GM19324 (cell line): ENCODE data around the gene OSBPL5.
"Not testable (repeated sequence)": the region's sequence is repeated elsewhere in the genome, so short reads cannot be mapped to it uniquely, and the experiment has no call there.

Experiments
- ATAC-seq: cut with Tn5 transposase; IDR thresholded peaks from one replicate; pipeline ENCODE4 v1.9.1; 2021; ENCODE audit warnings: mild to moderate bottlenecking, moderate library complexity; ENCODE audit not compliant: unreplicated experiment, low FRiP score

The OSBPL5 gene

DNA sequence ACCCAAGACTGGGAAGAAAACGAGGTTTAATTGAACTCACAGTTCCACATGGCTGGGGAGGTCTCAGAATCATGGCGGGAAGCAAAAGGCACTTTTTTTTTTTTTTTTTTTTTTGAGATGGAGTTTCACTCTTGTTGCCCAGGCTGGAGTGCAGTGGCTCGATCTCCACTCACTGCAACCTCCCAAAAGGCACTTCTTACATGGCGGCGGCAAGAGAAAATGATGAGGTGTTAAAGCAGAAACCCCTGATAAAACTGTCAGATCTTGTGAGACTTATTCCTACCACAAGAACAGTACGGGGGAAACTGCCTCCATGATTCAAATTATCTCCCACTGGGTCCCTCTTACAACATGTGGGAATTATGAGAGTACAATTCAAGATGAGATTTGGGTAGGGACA, 100.4 kb downstream of the OSBPL5 start:
- not testable (repeated sequence) for ATAC-seq

DNA sequence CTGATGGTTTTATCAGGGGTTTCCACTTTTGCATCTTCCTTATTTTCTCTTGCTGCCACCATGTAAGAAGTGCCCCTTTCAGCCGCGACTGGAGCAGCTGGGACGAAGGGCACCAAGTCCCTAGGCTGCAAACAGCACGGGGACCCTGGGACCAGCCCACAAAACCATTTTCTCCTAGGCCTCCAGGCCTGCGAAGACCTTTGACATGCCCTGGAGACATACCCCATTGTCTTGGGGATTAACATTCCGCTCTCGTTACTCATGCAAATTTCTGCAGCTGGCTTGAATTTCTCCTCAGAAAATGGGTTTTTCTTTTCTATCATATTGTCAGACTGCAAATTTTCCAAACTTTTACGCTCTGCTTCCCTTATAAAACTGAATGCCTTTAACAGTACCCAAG, 101.2 kb downstream of the OSBPL5 start:
- ATAC-seq: not testable (repeated sequence)

DNA sequence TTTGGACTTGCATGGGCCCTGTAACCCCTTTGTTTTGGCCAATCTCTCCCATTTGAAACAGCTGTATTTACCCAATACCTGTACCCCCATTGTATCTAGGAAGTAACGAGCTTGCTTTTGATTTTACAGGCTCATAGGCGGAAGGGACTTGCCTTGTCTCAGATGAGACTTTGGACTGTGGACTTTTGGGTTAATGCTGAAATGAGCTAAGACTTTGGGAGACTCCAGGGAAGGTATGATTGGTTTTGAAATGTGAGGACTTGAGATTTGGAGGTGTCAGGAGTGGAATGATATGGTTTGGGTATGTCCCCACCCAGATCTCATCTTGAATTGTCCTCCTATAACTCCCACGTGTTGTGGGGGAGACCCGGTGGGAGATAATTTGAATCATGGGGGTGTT, 101.7 kb downstream of the OSBPL5 start:
- not testable (repeated sequence) for ATAC-seq

DNA sequence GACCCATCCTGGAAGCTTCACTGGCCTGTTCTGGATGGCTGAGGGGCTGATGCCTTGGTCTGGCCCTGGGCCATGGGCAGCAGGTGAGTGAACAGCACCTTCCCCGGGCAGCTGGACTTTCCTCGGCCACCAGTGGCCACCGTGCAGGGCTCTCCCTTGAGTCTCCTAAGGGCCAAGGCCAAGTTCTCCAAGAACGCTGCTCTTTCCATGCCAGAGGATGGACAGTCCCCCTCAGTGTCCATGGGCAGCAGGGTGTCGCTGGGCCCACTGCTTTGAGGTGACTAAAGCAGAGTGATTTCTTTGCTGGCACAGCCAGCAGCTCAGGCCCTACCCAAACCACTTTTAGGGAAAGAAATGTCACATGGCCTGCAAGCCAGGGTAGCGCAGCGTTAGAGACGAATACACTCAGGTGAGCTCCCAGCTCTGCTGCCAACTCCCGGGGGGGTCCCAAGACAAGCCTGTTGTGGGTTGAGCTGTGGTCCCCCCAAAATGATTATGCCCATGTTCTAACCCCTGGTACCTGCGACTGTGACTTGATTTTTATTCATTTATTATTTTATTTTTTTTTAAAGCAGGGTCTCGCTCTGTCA, 104.6 kb downstream of the OSBPL5 start:
- ATAC-seq: no peak

DNA sequence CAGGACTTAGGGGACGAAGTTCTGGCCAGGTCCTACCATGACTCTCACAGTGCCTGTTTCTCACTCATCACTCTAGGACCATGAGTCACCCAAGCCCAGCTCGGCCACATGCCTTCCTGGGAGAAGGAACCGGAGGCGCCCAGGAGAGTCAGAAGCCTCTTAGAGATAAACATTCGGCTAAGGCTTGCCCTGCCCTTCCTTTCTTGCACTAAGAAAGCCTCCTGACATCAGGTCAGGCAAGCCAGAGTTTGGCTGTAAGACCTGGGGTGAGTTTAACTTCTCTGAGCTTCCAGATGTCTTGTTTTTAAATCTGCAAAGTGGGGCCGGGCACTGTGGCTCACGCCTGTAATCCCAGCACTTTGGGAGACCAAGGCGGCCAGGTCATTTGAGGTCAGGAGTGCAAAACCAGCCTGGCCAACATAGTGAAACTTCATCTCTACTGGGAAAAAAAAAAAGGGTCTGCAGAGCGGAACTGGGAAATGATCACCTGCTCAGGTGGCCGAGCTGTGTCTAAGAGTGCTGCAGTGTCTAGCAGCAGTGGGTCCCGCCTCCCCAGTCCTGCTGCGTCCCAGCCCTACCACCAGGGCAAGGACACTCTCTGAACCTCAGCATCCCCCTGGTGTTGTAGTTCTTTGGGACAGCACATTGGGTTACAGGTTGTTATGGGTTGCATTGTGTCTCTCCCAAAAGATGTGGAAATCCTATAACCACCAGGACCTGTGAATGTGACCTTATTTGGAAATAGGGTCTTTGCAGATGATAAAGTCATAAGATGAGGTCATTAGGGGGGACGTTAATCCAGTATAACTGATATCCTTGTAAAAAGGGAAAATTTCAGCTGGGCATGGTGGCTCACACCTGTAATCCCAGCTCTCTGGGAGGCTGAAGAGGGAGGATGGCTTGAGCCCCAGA, 106.1 kb downstream of the OSBPL5 start:
- no peak for ATAC-seq

DNA sequence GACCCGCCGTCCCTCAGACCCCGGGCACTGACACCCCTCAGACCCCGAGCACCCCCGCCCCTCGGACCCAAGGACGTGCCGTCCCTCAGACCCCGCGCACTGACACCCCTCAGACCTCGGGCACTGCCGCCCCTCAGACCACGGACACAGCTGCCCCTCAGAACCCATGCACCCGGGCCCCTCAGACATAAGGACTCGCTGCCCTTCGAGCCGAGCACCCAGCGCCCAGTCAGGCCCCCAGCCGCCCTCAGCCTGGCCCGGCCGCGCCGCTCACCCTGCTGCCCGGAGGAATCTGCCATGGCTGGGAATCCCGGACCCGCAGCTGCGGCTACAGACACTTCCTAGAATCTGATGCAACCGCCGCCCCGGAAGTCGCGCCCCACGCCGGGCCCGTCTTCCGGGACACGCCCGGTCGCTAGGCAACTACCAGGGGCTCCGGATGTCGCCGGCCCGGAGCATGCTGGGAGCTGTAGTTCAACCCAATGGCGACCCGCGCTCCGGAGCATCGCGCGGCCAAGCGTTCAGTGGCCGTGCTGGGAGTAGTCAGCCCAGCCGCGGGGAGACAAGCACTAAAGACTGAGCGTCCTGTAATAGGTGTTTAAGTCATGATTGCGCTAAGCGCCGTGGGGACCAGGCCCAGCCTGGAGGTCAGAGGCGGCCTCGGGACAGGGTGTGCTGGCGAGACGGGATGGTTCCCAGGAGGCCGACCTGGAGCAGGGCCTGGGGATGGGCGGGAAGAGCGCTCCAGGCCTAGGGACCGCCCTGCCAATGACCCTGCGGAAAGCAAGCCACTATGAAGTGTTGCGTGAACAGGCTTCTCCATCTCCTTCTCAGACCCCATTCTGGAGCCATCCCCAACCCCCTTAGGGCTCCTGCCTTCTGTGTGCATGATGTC, 107.8 kb downstream of the OSBPL5 start, which contains the start of gene CARS1:
Gene CARS1 (minus strand): TSS at position 355 of the 895 bp plus-strand sequence. CDS start 56 bp downstream, at position 299.
- peak; percentile 95 for ATAC-seq

DNA sequence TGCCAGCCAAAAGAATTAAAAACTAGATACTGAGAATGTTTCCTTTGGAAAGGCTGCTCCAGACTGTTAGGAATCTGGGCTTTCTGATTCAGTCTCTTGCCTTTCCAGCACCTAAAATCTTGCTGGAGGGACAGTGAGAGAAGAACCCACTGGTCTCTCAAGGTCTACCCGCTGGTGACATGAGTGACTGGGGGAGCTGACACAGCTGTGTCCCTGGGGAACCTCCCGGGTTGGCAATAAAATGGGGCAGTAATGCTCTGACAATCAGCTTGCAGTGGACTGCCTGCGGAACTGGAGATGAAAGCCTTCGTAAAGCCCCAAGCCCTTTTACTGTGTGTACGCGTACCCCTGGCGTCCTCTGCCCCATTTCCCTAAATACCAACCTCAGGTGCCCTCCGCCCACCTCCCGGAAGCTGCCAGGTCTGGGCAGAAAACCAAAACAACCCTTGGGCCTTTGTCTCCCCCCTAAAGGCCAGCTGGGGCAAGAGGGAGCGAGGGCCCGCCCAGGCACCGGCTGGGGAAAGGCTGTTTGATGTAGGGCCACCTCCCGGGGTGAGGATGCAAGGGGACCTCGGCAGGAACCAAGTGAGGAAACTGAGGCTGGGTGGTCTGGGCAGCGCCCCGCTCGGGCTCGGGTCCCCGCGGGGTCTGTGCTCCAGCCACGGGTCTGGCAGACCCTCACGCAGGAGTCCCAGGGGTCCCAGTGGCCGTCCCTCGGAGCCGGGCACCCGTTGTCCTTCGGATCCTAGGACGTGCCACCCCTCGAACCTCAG, 108.6 kb downstream of the OSBPL5 start:
- peak; percentile 12 for ATAC-seq

DNA sequence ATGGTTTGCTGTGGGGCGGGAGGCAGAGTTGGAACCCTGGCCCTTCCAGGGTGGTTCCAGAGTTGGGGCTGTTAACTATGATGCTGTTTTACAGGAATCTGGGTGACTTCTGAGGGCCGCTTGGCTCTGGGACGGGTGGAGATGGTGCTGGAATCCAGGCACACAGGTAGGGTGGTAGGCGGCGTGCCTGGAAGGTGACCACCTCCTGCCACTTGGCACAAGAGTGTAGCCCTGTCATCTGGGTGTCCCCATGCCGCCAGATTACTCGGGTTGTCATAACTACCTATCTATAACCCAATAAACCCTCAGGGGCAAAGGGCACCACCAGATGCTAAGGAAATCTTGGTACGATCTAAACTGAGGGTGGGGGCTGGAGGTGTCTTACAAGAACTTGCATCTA, 109.2 kb downstream of the OSBPL5 start:
- ATAC-seq: no peak

DNA sequence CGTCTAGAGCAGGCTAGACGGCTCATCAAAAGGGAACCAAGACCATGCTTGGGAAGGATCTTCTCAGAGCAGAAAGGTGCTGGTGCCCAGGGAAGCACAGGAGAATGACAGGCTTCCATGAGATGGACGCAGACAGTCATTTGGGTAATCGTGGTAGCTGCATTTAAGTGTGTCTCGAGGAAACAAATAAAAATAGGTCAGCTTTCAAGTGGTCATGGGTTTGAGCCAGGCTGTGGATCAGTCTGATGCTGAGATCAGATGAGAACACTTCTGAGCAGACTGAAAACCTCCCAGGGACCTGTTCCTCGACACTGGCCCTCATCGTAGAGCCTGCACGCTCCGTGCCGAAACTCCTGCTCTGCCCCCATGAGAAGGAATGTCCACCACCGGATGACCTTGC, 112.5 kb downstream of the OSBPL5 start:
- no peak for ATAC-seq

DNA sequence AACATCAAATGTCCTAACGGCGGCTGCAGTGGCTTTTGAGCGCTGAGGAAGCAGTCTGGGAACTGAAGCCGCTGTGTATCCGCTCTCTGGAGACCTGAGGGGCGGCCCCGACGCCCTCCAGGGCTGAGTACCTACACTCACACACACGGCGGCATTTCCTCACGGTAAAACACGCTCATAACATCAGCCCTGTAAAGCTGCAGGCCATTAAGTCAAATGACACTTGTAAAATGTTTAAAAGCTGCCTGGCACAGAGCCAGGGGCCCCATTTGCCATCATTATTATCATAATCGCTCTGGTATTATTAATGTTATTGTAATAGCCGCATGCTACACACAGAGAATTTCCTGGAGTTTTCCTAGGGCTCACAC, 113.0 kb downstream of the OSBPL5 start:
- no peak for ATAC-seq

DNA sequence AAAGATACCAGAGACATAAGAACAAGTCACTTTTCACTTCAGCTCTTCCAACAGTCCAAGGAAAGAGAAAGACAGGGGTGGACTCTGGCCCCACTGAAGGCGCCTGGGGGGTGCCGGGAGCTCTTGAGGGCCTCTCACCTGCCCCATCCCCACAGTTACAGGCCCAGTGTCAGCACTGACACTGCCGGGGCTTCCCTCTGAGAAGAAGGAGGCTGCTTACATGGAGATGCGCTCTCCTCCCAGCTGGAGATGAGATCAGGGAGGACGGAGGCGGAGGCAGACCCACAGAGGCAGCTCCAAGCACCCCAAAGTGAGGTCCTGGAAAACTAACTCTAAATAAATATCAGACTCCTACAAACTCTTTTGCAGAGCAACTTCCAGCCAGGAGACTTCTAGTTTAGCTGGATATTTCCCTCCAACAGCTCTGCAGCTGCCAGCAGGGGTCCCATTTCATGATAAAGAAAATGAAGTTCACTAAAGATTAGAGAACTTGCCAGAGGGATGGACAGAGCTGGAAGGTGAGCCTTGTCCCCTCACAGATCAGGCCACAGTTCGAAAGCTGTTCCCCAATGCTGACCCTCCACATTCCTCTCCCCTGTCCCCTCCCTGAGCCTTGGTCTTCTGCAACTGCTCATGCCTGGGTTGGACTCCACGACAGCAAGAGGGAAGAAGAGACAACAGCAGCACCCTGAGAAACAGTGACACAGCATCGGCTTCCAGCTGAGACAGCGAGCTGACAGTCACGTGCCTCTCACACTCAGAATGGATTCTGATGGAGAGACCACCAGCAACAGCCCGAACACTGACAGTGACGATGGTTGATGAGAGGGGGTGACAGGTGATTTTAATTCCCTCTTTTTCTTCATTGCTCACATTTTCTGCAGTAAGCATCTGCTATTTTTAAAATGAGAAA, 113.7 kb downstream of the OSBPL5 start:
- no peak for ATAC-seq

DNA sequence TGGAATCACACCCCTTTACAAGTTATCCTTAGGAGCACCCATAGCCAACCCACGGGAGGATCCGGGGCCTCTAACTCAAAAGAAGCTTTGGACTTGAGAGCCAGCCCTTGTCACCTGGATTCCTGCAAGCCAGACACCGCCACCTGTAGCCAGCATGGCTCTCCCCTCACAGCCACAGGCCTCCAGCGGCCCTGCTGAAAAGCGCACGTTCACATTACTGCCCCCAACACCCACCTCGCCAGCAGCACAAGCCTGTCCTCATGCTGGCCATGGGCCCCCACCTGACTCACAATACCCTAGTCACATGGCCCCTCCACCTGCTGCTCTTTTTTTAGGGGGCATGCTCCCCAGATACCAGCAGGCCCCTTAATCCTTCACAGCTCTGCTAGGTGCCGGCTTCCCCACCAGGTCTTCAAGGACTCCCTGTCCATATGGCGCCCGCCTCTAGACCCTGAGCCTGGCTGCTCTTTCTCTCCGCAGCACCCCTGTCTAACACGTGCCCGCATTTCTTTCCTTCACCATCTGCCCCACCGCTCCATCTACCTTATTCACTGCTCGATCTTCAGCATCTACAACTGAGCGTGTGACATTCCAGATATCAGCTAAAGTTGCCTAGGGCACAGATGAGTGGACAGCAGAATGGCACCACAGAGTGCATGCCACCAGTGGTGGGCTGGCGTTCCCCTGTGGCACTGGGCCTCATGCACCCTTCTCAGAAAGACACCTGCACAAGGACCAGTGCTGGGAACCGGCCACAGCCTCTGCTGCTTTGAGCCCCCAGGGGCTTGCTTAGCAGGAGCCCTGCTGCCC, 114.5 kb downstream of the OSBPL5 start:
- no peak for ATAC-seq

DNA sequence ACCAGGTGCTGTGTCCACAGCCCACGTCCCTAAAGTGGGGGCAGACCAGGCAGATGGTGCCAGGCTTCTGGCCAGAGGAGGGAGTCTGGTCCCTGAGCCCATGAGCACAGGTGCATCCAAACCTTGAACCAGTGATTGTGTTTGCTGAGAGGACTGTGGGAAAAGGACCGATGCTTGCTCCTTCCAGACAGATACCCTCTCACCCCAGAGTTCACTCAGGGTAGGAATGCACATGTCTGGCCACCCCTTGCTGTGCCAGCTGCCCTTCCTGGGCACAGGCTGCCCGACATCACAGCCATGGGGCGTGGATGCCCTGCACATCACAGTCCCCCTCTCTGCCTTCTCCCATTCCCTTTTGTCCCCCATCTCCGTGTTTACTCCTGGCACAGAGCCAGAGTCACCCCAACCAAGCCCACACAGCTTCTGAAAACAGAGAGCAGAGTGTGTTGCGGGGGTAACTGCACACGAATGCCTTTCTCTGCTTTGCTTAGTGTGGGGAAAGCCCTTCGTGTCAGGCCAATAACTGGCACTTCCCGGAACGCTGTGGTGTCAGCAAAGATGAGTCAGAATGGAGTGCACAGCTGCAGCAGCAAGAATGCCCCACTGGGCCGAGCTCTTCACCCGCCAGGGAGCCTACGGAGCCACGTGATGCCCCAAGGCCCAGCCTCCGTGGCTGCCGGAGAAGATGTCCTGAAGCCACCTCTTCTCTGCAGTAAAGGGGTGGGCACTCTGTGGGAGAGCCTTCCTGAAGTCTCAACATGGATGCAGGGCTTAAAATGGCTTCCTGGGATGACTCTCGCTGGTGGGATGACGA, 115.5 kb downstream of the OSBPL5 start:
- ATAC-seq: peak; percentile 92

DNA sequence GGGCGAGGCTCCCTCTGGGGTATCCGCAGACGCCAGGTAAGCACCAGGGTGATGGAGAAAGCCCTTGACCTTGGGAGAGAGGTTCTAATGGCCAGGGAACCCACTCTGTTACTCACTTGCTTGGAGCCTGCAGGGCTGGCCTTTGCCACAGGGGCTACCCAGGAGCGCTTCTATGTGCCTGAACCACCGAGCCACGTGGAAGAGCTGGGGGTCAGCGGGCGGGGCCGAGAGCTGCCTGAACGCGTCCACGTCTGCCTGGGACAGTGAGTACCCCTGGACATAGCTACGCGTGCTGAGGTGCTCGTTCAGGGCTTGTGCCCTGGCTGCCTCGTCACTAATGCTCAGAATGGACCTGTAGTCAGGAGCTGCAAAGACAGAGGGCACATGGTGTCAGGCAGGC, 117.5 kb downstream of the OSBPL5 start:
- no peak for ATAC-seq

DNA sequence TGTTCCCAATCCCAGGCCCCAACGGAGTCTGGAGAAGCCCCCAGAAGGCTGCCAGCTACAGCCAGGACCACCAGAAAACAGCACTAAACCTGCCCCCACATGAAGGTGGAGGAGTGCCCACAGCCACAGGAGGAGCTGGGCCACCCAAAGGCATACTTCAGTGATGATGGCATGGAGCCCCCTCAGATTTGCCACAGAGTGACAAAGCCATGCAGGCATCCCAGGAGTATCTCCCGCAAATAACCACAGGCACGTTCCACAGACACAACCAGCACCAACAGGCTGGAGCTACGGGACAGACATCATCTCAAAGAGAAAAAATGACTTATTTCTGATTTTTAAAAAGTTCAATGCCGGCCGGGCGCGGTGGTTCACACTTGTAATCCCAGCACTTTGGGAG, 118.5 kb downstream of the OSBPL5 start:
- ATAC-seq: no peak

DNA sequence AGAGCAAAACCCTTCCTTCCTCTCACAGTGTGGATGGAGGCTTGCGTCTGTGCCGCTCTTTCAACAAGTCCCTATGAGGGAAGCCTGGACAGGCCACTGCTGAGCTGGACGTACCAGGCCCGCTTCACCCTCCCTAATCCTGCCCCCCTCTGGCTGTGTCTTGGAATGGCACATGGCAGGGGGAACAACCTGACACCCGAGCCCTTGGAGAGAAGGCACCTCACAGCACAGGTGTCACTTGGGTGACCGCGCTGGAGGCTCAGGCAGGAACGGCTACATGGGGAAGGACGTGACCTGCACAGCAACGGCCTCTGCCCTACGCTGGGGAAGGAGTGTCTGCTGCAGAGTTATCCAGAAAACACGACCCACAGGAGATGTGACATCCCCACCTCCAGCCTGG, 118.9 kb downstream of the OSBPL5 start:
- ATAC-seq: no peak

DNA sequence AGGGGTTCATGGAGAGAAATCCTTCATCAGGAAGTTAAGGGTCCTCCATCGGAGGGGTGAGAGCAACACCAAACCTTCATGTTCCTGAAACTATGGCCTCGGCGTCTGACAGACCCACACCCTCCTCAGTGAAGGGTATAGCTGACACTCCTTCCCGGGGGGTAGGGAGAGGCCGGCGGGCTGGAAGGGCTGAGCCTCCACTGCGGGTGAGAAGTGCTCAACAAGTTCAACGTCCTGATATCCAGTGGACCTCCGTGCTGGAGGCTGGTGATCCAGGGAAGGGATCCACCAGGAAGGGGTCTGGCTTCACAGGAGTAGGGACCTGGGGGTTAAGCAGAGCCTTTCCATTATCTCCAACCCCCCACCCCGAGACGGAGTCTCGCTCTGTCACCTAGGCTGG, 120.2 kb downstream of the OSBPL5 start:
- ATAC-seq: no peak

DNA sequence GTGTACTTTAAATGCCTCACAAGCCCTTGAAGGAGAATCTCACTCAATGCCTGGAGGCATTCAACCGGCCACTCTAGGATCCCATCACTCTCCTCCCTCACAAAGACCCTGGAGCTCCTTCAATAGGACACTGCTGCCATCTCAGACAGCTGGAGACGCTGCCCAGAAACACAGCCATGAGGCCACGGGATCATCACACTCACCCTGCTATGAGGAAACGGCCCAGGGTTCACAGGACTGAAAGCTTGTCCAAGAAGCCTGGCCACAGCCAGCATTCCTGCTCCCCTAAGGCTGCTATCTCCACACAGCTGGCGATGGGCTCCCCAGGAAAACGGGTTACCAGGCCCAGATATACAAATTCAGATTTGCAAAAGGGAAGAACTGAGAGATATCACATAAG, 121.1 kb downstream of the OSBPL5 start:
- ATAC-seq: no peak
